HG03442 (cell line): ENCODE measurements around the gene ALK.

Source experiments
- ATAC-seq: cut with Tn5 transposase; IDR thresholded peaks from one replicate; pipeline ENCODE4 v1.9.1; 2021; ENCODE audit warnings: mild to moderate bottlenecking, moderate library complexity; ENCODE audit not compliant: unreplicated experiment

ALK gene

GRCh38 chr2:29241955-29242565 lies 679.3 kb downstream of the ALK start:
- ATAC-seq, result no peak

GRCh38 chr2:29241341-29241740 lies 680.0 kb downstream of the ALK start:
- ATAC-seq, result no peak

GRCh38 chr2:29240601-29241000 lies 680.8 kb downstream of the ALK start:
- ATAC-seq, result no peak

GRCh38 chr2:29239209-29239960 lies 682.0 kb downstream of the ALK start:
- ATAC-seq, result no peak

- no peak for ATAC-seq
Measured at GRCh38 chr2:29238497-29238896, 682.9 kb downstream of the ALK start.

- ATAC-seq, result no peak
Measured at GRCh38 chr2:29236074-29236473, 685.3 kb downstream of the ALK start.

- no peak for ATAC-seq
Measured at GRCh38 chr2:29235411-29235810, 686.0 kb downstream of the ALK start.

GRCh38 chr2:29233428-29233827 lies 688.0 kb downstream of the ALK start:
- ATAC-seq, result no peak

GRCh38 chr2:29232041-29232440 lies 689.3 kb downstream of the ALK start:
- no peak for ATAC-seq

- ATAC-seq, result no peak
Measured at GRCh38 chr2:29229640-29230039, 691.7 kb downstream of the ALK start.

- ATAC-seq, result no peak
Measured at GRCh38 chr2:29228947-29229346, 692.4 kb downstream of the ALK start.

- ATAC-seq, result no peak
Measured at GRCh38 chr2:29227935-29228675, 693.3 kb downstream of the ALK start.

GRCh38 chr2:29226808-29227207 lies 694.6 kb downstream of the ALK start:
- ATAC-seq, result no peak

- no peak for ATAC-seq
Measured at GRCh38 chr2:29226375-29226774, 695.0 kb downstream of the ALK start.

GRCh38 chr2:29225814-29226213 lies 695.6 kb downstream of the ALK start:
- ATAC-seq, result no peak

GRCh38 chr2:29224693-29225551 lies 696.5 kb downstream of the ALK start:
- ATAC-seq, result no peak

GRCh38 chr2:29223851-29224692 lies 697.3 kb downstream of the ALK start:
- ATAC-seq, result no peak

GRCh38 chr2:29223257-29223656 lies 698.1 kb downstream of the ALK start:
- ATAC-seq, result no peak

- no peak for ATAC-seq
Measured at GRCh38 chr2:29222381-29223179, 698.8 kb downstream of the ALK start.
